Hematopoietic multipotent progenitor cell (in vitro differentiated cells): ENCODE data around the gene GARIN5B. TPM values are rescaled to one million over a fixed set of nuclear protein-coding genes. Genes with fewer than 3 reads are reported as not detected.

Source experiments
- DNase-seq, 3 donors: peaks; one replicate each; pipeline ENCODE4 v3.0.0-alpha.2; 2011 to 2015; ENCODE audit warnings: low read depth in 2 of 3, low spot score in 2 of 3
- total RNA-seq: library from RNA; depleted of rRNA; stranded (reverse); fragments of >200 nt; gene quantifications from one replicate; pipeline ENCODE4 v1.2.3, GENCODE V29; 2012

GARIN5B gene
- total RNA-seq, 1 donor, result not detected

DNA sequence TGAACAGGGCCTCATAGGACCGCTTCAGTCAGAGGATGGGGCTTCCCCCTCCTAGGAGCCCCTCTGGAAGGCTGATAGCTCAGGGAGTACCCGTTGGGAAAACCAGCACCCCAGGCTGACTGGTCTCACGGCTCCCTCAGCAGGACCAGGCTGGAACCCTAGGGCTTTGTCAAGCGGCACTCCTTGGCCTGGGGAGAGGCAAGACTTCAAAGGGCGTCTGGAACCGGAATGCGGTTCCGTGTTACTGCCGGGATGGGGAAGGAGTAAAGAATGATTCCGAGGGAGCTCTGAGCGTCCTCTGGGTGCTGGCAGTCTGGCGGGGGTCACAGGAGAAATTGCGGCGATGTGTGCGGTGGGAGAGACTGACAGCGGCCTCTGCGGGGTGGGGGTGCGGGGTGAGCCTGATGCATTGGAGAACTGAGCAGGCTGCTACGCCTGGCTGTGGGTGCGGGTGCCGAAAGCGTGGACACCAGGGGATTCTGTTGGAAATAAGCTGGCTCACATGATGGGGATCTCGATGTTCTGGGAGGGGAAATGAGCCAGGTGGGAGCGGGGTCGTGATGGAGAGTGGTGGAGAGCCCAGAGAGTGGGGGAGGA, 10.4 kb downstream of the GARIN5B start:
- DNase-seq, result no peak

DNA sequence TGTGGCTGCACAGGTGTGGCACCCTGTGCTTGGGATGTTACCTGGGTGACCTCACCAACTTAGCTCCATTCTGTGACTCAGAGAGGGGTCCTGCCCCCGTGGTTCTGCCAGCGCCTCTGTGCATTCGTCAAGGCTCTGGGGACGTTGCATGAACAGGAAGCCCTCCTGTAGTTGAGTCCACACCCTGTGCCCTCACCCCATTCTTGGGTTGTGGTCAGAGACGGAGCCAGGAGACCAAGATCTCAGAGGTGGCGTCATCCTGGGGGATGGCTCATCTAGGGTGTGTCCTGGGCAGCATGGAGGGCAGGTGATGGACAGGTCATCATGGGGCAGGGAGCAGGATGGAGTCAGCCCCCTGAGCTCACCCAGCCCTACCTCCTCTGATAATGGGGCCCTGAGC, 11.0 kb downstream of the GARIN5B start:
- DNase-seq, result no peak

DNA sequence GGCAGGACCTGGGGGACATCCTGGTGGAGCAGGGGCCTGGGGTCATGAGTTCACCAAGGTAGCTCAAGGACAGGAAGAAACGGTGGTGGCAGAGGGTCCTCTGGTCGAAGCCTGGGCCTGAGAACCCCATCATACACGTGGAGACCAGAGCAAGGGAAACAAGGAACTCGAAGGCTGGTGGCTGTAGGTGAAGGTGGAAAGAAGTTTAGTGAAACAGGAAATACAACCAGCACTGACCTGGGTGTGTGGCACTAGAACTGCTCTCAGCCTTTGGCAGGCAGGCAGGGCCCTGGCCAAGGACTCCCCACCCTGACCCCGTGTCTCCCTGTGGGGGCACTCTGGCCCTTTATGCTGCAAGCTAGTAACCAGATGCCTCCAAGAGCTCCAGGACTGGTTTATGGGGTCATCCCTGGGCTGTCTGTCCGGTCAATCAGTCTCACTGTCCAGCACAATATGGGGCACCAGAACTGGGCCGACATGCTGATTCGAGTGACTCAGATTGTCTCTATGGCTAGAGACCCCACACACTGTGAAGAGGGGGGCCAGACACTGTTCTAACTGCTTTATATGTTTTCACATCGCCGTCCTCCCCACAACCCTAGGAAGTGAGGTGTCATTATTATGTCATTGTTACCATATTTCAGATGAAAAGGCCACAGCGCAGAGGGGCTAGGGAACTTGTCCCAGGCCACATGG, 12.3 kb downstream of the GARIN5B start:
- DNase-seq, result no peak

- DNase-seq, result no peak
Observed at GRCh38 chr19:55348317-55349034, 14.6 kb downstream of the GARIN5B start.

- no peak for DNase-seq
Observed at GRCh38 chr19:55347442-55348009, 15.5 kb downstream of the GARIN5B start.

- DNase-seq, result no peak
Observed at GRCh38 chr19:55346725-55347441, 16.2 kb downstream of the GARIN5B start.

DNA sequence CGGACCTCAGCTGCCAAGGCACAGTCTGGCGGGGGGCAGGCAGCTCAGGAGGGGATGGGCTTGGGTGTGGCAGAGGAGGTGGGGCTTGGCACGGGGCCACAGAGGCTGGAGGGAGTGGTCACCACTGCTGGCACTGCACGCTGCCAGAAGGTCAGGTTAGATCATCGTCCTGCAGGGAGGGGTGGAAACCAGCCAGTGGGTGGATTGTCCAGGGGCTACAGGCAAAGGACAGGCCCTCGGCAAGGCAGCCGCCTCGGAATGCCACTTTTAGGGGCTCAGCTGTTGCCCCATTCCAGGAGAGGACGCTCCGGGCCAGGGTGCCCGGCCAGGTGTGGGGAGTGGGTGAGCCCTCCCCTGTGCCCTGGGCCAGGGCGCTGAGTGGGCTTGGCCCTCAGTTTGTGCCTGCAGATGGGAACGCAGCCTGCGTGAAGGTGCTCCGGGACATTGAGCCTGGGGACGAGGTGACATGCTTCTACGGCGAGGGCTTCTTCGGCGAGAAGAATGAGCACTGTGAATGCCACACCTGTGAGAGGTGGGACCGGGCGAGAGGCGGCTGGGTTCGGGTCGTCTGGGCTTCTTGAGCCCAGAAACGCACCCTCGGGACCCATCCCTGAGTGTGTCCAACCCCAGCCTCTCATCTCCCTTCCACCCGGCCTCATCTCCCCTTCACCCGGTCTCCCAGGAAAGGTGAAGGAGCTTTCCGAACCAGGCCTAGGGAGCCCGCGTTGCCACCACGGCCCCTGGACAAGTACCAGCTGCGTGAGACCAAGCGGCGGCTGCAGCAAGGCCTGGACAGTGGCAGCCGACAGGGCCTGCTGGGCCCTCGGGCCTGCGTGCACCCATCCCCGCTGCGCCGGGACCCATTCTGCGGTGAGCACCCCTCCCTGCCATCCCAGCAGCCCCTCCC, 17.0 kb downstream of the GARIN5B start:
- DNase-seq, result no peak

- DNase-seq, result no peak
Observed at GRCh38 chr19:55345101-55345817, 17.8 kb downstream of the GARIN5B start.

GRCh38 chr19:55344444-55344843, 18.6 kb downstream of the GARIN5B start:
- DNase-seq, result no peak

GRCh38 chr19:55341595-55342531, 21.2 kb downstream of the GARIN5B start:
- no peak for DNase-seq

- peak in 1 of 3 donors; percentile 48 for DNase-seq
Observed at GRCh38 chr19:55341171-55341588, 21.9 kb downstream of the GARIN5B start.

- peak in 1 of 3 donors; percentile 38 for DNase-seq
Observed at GRCh38 chr19:55340784-55341147, 22.3 kb downstream of the GARIN5B start.

- no peak for DNase-seq
Observed at GRCh38 chr19:55339889-55340783, 22.9 kb downstream of the GARIN5B start.

- peak; percentile 99 to 100 (median 100) for DNase-seq
Observed at GRCh38 chr19:55339105-55339888, 23.8 kb downstream of the GARIN5B start, which contains the start of gene KMT5C. KMT5C (plus strand) TSS chr19:55339876; CDS start chr19:55341937, 2,061 bp downstream.

DNA sequence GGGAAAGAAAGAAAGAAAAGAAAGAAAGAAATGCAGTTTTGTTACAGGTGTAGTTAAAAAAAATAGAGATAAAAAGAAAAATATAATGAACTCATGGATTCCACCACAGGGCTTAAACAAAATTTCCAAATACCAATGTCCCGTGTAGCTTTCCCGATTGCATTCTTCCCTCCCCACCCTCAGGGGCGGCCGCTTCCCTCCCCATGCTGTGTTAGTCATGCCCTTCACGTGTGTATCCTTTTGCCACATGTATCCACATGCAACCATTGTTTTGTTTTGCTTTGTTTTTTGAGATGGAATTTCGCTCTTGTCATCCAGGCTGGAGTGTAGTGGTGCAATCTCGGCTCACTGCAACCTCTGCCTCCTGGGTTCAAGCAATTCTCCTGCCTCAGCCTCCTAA, 27.0 kb downstream of the GARIN5B start:
- DNase-seq, result no peak

DNA sequence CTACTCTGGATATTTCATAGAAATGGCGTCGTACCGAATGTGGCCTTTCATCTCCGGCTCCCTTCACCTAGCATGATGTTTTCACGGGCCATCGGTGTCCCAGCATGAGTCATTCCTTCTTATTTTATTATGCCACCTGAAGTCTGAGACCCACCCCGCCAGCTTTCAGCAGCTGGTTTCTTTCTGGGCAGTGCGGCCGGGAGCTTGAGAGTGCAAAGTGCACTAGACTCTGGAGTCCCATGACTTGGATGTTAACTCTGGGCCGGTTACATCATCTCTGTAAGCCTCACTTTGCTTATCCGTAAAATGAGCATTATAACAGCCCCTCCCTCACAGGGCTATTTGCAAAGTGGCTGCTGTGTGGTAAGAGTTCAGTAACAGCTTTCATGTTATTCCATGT, 29.2 kb downstream of the GARIN5B start:
- no peak for DNase-seq
